GM12864 (cell line): Measurements from ENCODE around the gene OOSP4B.
"Not testable (repeated sequence)": the region's sequence is repeated elsewhere in the genome, so short reads cannot be mapped to it uniquely, and the experiment has no call there.

Experiments used
- DNase-seq: peaks from one replicate; pipeline ENCODE4 v3.0.0-alpha.2; 2011; ENCODE audit warnings: low read depth
- H3K4me3 ChIP-seq: 2 replicates; pipeline ENCODE4 v1.5.1; 2011; ENCODE audit warnings: mild to moderate bottlenecking, low read depth, low read length, control low read depth
- CTCF ChIP-seq: IDR thresholded peaks from 2 replicates; pipeline ENCODE4 v1.5.1; 2011; ENCODE audit warnings: low read depth, mild to moderate bottlenecking, moderate library complexity, low read length, control low read depth, inconsistent platforms; ENCODE audit errors: missing control alignments

The OOSP4B gene

GRCh38 chr11:60059521-60060240 is 42.7 kb downstream of the OOSP4B start:
- DNase-seq = no peak
- no peak for TF ChIP-seq CTCF
- H3K4me3 ChIP-seq = no peak overlapping the region

GRCh38 chr11:60064111-60064510 is 47.1 kb downstream of the OOSP4B start:
- no peak for TF ChIP-seq CTCF
- no peak for DNase-seq

GRCh38 chr11:60065801-60066200 is 48.8 kb downstream of the OOSP4B start:
- H3K4me3 ChIP-seq = no peak overlapping the region
- TF ChIP-seq CTCF = no peak
- DNase-seq = no peak

More at GRCh38 chr11:60064111-60064510, 47.1 kb downstream of the OOSP4B start:
- H3K4me3 ChIP-seq = no peak overlapping the region

GRCh38 chr11:60069450-60069849 is 52.5 kb downstream of the OOSP4B start:
- TF ChIP-seq CTCF = no peak
- DNase-seq = no peak

GRCh38 chr11:60071644-60072043 is 54.7 kb downstream of the OOSP4B start:
- not testable (repeated sequence) for H3K4me3 ChIP-seq, DNase-seq

More at GRCh38 chr11:60069450-60069849, 52.5 kb downstream of the OOSP4B start:
- H3K4me3 ChIP-seq = no peak overlapping the region

- no peak for DNase-seq
- no peak for TF ChIP-seq CTCF
- no peak overlapping the region for H3K4me3 ChIP-seq
Observed at GRCh38 chr11:60077216-60077817, 60.3 kb downstream of the OOSP4B start.

GRCh38 chr11:60077981-60078380 is 61.0 kb downstream of the OOSP4B start:
- no peak for DNase-seq
- no peak overlapping the region for H3K4me3 ChIP-seq
- no peak for TF ChIP-seq CTCF
